Liver (tissue), 9 donors: ENCODE measurements around the gene OR5AU1. TPM values are rescaled to one million over a fixed set of nuclear protein-coding genes. Genes with fewer than 3 reads are reported as not detected.

Experiments used
- DNase-seq: peaks from one replicate; pipeline ENCODE4 v3.0.0-alpha.2; 2017; ENCODE audit warnings: low spot score
- H3K27ac ChIP-seq, 2 donors: one replicate each; pipeline ENCODE4 v1.7.0; 2013; ENCODE audit warnings: inconsistent platforms in 2 of 2, low read length in 2 of 2, control low read depth in 1 of 2, low read depth in 1 of 2, mild to moderate bottlenecking in 1 of 2
- H3K27me3 ChIP-seq, 4 donors: one replicate each; pipeline versions ENCODE4 v1.6.1 to v1.7.0; 2013; ENCODE audit warnings: low read length in 3 of 4, inconsistent platforms in 1 of 4, mild to moderate bottlenecking in 1 of 4, moderate library complexity in 1 of 4; ENCODE audit not compliant: control insufficient read depth in 4 of 4, insufficient read depth in 4 of 4
- H3K36me3 ChIP-seq, 4 donors: one replicate each; pipeline versions ENCODE4 v1.6.1 to v1.7.0; 2013; ENCODE audit warnings: low read length in 3 of 4, mild to moderate bottlenecking in 3 of 4, low read depth in 1 of 4, moderate library complexity in 1 of 4; ENCODE audit not compliant: control insufficient read depth in 4 of 4, insufficient read depth in 3 of 4
- H3K4me1 ChIP-seq, 4 donors: one replicate each; pipeline versions ENCODE4 v1.6.1 to v1.7.0; 2013; ENCODE audit warnings: low read length in 3 of 4, mild to moderate bottlenecking in 3 of 4, moderate library complexity in 1 of 4; ENCODE audit not compliant: control insufficient read depth in 4 of 4, insufficient read depth in 4 of 4
- H3K4me3 ChIP-seq, 3 donors: one replicate each; pipeline versions ENCODE4 v1.6.1 to v1.7.0; 2013; ENCODE audit warnings: low read length in 3 of 3, control low read depth in 1 of 3, low read depth in 1 of 3, mild to moderate bottlenecking in 1 of 3
- H3K9ac ChIP-seq, 2 donors: one replicate each; pipeline ENCODE4 v1.7.0; 2013; ENCODE audit warnings: low read length in 2 of 2, mild to moderate bottlenecking in 2 of 2, moderate library complexity in 2 of 2, control low read depth in 1 of 2, low read depth in 1 of 2
- H3K9me3 ChIP-seq, 4 donors: one replicate each; pipeline versions ENCODE4 v1.6.1 to v1.7.0; 2013; ENCODE audit warnings: low read length in 3 of 4; ENCODE audit not compliant: control insufficient read depth in 4 of 4
- CTCF ChIP-seq: fragments of 150-350 bp; IDR thresholded peaks from 2 replicates; pipeline ENCODE4 v1.5.1; 2017; ENCODE audit warnings: improper control_type of control experiment, low read depth, low read length; ENCODE audit not compliant: missing input control
- FOXA1 ChIP-seq: IDR thresholded peaks from 2 replicates; pipeline ENCODE4 v1.6.1; 2016; ENCODE audit warnings: antibody characterized with exemption
- FOXA2 ChIP-seq: IDR thresholded peaks from 2 replicates; pipeline ENCODE4 v1.6.1; 2016; ENCODE audit warnings: antibody characterized with exemption
- GABPA ChIP-seq, 2 donors: IDR thresholded peaks in 1 of 2; conservative IDR thresholded peaks in 1 of 2; 2 replicates each; pipeline ENCODE4 v1.6.1; 2016; ENCODE audit warnings: antibody characterized with exemption in 2 of 2, mild to moderate bottlenecking in 1 of 2, moderate library complexity in 1 of 2
- HNF4A ChIP-seq, 2 donors: conservative IDR thresholded peaks; 2 replicates each; pipeline ENCODE4 v1.6.1; 2016; ENCODE audit warnings: antibody characterized with exemption in 2 of 2, mild to moderate bottlenecking in 2 of 2
- JUND ChIP-seq, 2 donors: IDR thresholded peaks; 2 replicates each; pipeline ENCODE4 v1.6.1; 2016; ENCODE audit warnings: antibody characterized with exemption in 2 of 2
- NR2F2 ChIP-seq: IDR thresholded peaks from 2 replicates; pipeline ENCODE4 v1.6.1; 2016; ENCODE audit warnings: antibody characterized with exemption
- RAD21 ChIP-seq, 2 donors: IDR thresholded peaks; 2 replicates each; pipeline ENCODE4 v1.6.1; 2016; ENCODE audit warnings: antibody characterized with exemption in 2 of 2, mild to moderate bottlenecking in 2 of 2
- RXRA ChIP-seq, 2 donors: IDR thresholded peaks; 2 replicates each; pipeline ENCODE4 v1.6.1; 2017 to 2018; ENCODE audit warnings: antibody characterized with exemption in 2 of 2, mild to moderate bottlenecking in 1 of 2
- SP1 ChIP-seq: IDR thresholded peaks from 2 replicates; pipeline ENCODE4 v1.6.1; 2018; ENCODE audit warnings: antibody characterized with exemption, mild to moderate bottlenecking
- YY1 ChIP-seq: IDR thresholded peaks from 2 replicates; pipeline ENCODE4 v1.6.1; 2016; ENCODE audit warnings: antibody characterized with exemption, mild to moderate bottlenecking
- ZBTB33 ChIP-seq: IDR thresholded peaks from 2 replicates; pipeline ENCODE4 v1.6.1; 2016; ENCODE audit warnings: antibody characterized with exemption
- WGBS: extraction: QIAGEN DNeasy Blood & Tissue Kit; methylation state at CpG from one replicate; pipeline ENCODE4 v1.1.7; 2013; 5-methylcytosine and 5-hydroxymethylcytosine counted together
- polyA plus RNA-seq, 2 donors: library from polyadenylated mRNA; stranded (reverse) in 1 of 2; unstranded in 1 of 2; fragments of 200-250 nt in 1 of 2; fragments of >200 nt in 1 of 2; fragmentation: Nextera tagmentation in 1 of 2; extraction: Ambion mirVana in 1 of 2; gene quantifications; one replicate each; pipeline versions ENCODE4 v1.2.1 to v1.2.3, GENCODE V29; 2013 to 2015
- total RNA-seq, 2 donors: library from RNA; depleted of rRNA; stranded (reverse); fragments of >200 nt; gene quantifications; one replicate each; pipeline ENCODE4 v1.2.3, GENCODE V29; 2014
- TF ChIP-seq, protein P1 (sequence below): IDR thresholded peaks from 2 replicates; pipeline ENCODE4 v1.6.1; 2016; ENCODE audit warnings: antibody characterized with exemption, mild to moderate bottlenecking
- TF ChIP-seq, protein P2 (sequence below): IDR thresholded peaks from 2 replicates; pipeline ENCODE4 v1.6.1; 2016; ENCODE audit warnings: antibody characterized with exemption
- donor health status: healthy.
- donor health status: healthy.
- donor health status: healthy.
- donor health status: healthy.
- donor health status: healthy.

Gene OR5AU1
- total and polyA plus RNA-seq, 4 donors, result not detected

- no peak for DNase-seq
- Histone ChIP-seq H3K27me3 (no peaks in the 10 kb centered on the region), H3K9me3 (no peaks in the 10 kb centered on the region), H3K27ac (peak overlapping the region; percentile 63 to 79), H3K9ac (no peak overlapping the region), H3K4me3 (no peak overlapping the region), H3K36me3 (no peaks in the 10 kb centered on the region), H3K4me1 (peaks cover 8 to 47% (median 41%) of the 10 kb centered on the region in 4 donors)
- TF ChIP-seq, protein P1, sequence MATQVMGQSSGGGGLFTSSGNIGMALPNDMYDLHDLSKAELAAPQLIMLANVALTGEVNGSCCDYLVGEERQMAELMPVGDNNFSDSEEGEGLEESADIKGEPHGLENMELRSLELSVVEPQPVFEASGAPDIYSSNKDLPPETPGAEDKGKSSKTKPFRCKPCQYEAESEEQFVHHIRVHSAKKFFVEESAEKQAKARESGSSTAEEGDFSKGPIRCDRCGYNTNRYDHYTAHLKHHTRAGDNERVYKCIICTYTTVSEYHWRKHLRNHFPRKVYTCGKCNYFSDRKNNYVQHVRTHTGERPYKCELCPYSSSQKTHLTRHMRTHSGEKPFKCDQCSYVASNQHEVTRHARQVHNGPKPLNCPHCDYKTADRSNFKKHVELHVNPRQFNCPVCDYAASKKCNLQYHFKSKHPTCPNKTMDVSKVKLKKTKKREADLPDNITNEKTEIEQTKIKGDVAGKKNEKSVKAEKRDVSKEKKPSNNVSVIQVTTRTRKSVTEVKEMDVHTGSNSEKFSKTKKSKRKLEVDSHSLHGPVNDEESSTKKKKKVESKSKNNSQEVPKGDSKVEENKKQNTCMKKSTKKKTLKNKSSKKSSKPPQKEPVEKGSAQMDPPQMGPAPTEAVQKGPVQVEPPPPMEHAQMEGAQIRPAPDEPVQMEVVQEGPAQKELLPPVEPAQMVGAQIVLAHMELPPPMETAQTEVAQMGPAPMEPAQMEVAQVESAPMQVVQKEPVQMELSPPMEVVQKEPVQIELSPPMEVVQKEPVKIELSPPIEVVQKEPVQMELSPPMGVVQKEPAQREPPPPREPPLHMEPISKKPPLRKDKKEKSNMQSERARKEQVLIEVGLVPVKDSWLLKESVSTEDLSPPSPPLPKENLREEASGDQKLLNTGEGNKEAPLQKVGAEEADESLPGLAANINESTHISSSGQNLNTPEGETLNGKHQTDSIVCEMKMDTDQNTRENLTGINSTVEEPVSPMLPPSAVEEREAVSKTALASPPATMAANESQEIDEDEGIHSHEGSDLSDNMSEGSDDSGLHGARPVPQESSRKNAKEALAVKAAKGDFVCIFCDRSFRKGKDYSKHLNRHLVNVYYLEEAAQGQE, result no peak
- TF ChIP-seq, protein P2, sequence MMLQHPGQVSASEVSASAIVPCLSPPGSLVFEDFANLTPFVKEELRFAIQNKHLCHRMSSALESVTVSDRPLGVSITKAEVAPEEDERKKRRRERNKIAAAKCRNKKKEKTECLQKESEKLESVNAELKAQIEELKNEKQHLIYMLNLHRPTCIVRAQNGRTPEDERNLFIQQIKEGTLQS, result no peak
- TF ChIP-seq YY1 (no peak), ZBTB33 (no peak)
- WGBS, result 60% methylated on average over 5 of the region's 5 CpGs
These were observed 48.5 kb downstream of the OR5AU1 start for GRCh38 chr14:21107283-21107800.

DNA sequence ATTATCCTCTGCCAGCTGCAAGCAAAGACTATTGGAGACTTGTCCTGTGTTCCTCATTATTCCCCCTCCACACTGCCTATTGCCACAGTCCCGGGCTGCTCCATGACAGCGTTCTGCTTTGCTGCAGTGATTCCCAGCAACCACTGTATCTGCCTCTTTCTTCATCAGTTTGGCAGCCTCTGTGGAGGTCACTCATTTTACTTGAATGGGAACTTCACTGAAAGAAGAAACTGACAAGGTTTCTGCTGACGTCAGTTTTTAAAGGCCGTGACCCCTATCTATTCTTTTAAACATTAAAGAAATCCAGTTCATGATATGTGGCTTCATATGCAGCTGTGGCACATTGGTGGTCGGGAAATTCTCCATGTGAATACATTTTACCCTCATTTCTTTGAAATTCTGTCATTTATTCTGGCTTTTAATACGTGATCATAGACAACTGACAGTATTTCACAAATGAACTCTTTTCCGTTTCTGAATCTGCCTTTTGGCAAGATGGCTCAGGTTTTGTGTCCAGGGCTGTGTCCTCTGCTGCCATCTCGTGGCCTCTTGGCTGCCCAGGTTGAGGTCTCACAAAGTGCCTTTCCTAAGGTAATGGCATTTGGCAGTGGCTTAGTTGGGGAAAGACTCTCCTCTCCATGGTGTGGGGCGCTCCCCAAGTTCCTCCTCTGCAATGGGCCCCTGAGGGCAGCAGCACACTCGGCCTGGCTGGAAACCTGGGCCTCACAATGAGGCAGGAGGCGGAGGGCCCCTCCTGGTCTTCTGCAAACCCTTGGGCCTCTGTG, 49.2 kb downstream of the OR5AU1 start:
- peaks cover 8 to 48% (median 41%) of the 10 kb centered on the region in 4 donors for H3K4me1 ChIP-seq
- H3K36me3 ChIP-seq, result no peaks in the 10 kb centered on the region
- no peaks in the 10 kb centered on the region for H3K9me3 ChIP-seq
- H3K27ac ChIP-seq, result peak overlapping the region; percentile 63 to 79
- TF ChIP-seq FOXA1, result no peak
- TF ChIP-seq RAD21 (IDR thresholded peaks at IDR 0.05), result peak; percentile 90 to 93
- TF ChIP-seq JUND (IDR thresholded peaks at IDR 0.05), result peak; percentile 7 to 41
- TF ChIP-seq RXRA (IDR thresholded peaks at IDR 0.05), result peak; percentile 58 to 80
- no peak for TF ChIP-seq FOXA2
- TF ChIP-seq YY1, result peak; percentile 96
- TF ChIP-seq CTCF, result peak; percentile 92
- peak; percentile 79 for TF ChIP-seq NR2F2
- no peak for TF ChIP-seq ZBTB33
- no peak for TF ChIP-seq GABPA (IDR thresholded peaks at IDR 0.05 in 1 of 2, conservative IDR thresholded peaks at IDR 0.05 in 1 of 2)
- TF ChIP-seq, protein P1, result peak; percentile 24
- TF ChIP-seq SP1, result peak; percentile 62
- TF ChIP-seq HNF4A (conservative IDR thresholded peaks at IDR 0.05), result peak; percentile 24 to 48
- H3K27me3 ChIP-seq, result no peaks in the 10 kb centered on the region
- DNase-seq, result peak; percentile 86
- 9% methylated on average over 11 of the region's 11 CpGs for WGBS
- H3K4me3 ChIP-seq, result peak overlapping the region in 1 of 3 donors; percentile 15
- peak overlapping the region in 1 of 2 donors; percentile 9 for H3K9ac ChIP-seq
